Keratinocyte (primary cell): ENCODE data around the gene FAM162A. TPM values are rescaled to one million over a fixed set of nuclear protein-coding genes. Genes with fewer than 3 reads are reported as not detected.

Experiments
- DNase-seq: peaks from one replicate; pipeline ENCODE4 v3.0.0-alpha.2; 2011; ENCODE audit warnings: low read depth, missing footprints, low spot score
- FAIRE-seq: peaks from 2 replicates; lab custom pipeline; 2011; peaks lifted over from hg19 to GRCh38; lab: Jason Lieb, UNC
- H2AFZ ChIP-seq: 2 replicates; pipeline ENCODE4 v1.6.0; 2012; ENCODE audit warnings: low read length, control low read depth, inconsistent platforms; ENCODE audit not compliant: control insufficient read depth
- H3K27ac ChIP-seq: 2 replicates; pipeline ENCODE4 v1.5.1; 2011; ENCODE audit warnings: low read length; ENCODE audit not compliant: control insufficient read depth, insufficient read depth
- H3K27me3 ChIP-seq: 3 replicates; pipeline ENCODE4 v1.6.0; 2011; ENCODE audit warnings: low read length; ENCODE audit not compliant: control insufficient read depth, insufficient read depth; ENCODE audit errors: extremely low read depth
- H3K36me3 ChIP-seq, 2 experiments: 2 replicates in 1 of 2; 3 replicates in 1 of 2; pipeline ENCODE4 v1.5.1; 2011; ENCODE audit warnings: low read length in 2 of 2, mild to moderate bottlenecking in 1 of 2; ENCODE audit not compliant: control insufficient read depth in 2 of 2, insufficient read depth in 2 of 2; ENCODE audit errors: extremely low read depth in 1 of 2
- H3K4me1 ChIP-seq: 3 replicates; pipeline ENCODE4 v1.5.1; 2011; ENCODE audit warnings: low read length; ENCODE audit not compliant: control insufficient read depth, insufficient read depth; ENCODE audit errors: extremely low read depth
- H3K4me2 ChIP-seq: 3 replicates; pipeline ENCODE4 v1.6.0; 2011; ENCODE audit warnings: low read depth, low read length; ENCODE audit not compliant: control insufficient read depth, insufficient read depth; ENCODE audit errors: extremely low read depth
- H3K4me3 ChIP-seq, 3 experiments: fragments of 200-600 bp in 1 of 3; sonication (generic) in 1 of 3; 2 replicates in 2 of 3; 3 replicates in 1 of 3; pipeline ENCODE4 v1.5.1; 2011 to 2016; ENCODE audit warnings: low read length in 3 of 3, mild to moderate bottlenecking in 3 of 3, control low read depth in 2 of 3, inconsistent platforms in 1 of 3, low read depth in 1 of 3, mixed read lengths in 1 of 3, mixed run types in 1 of 3, moderate library complexity in 1 of 3; ENCODE audit not compliant: control insufficient read depth in 2 of 3, insufficient read depth in 2 of 3; ENCODE audit errors: extremely low read depth in 1 of 3
- H3K79me2 ChIP-seq: 2 replicates; pipeline ENCODE4 v1.6.0; 2012; ENCODE audit warnings: low read length; ENCODE audit not compliant: control insufficient read depth, insufficient read depth
- H3K9ac ChIP-seq: 3 replicates; pipeline ENCODE4 v1.6.0; 2011; ENCODE audit warnings: low read length; ENCODE audit not compliant: control insufficient read depth, insufficient read depth; ENCODE audit errors: extremely low read depth
- H3K9me1 ChIP-seq: 3 replicates; pipeline ENCODE4 v1.6.0; 2011; ENCODE audit warnings: low read length; ENCODE audit not compliant: control insufficient read depth, insufficient read depth; ENCODE audit errors: extremely low read depth
- H3K9me3 ChIP-seq: 2 replicates; pipeline ENCODE4 v1.5.1; 2012; ENCODE audit warnings: low read depth, low read length; ENCODE audit not compliant: control insufficient read depth
- H4K20me1 ChIP-seq: 3 replicates; pipeline ENCODE4 v1.6.0; 2011; ENCODE audit warnings: low read length; ENCODE audit not compliant: control insufficient read depth, insufficient read depth; ENCODE audit errors: extremely low read depth
- EZH2 ChIP-seq: IDR thresholded peaks from one replicate; pipeline ENCODE4 v1.6.1; 2012; ENCODE audit warnings: inconsistent platforms, mild to moderate bottlenecking, low read length, moderate library complexity
- dilution Hi-C: fragments of 300-500 bp; cut with MboI; formaldehyde crosslinking; loops from one replicate; pipeline ENCODE4 v1.7.0; 2020; ENCODE audit warnings: low sequenced_read_pairs; ENCODE audit not compliant: extremely low pct_ligation_motif_present
- polyA plus RNA-seq, 5 experiments: library from polyadenylated mRNA; depleted of rRNA in 3 of 5; stranded (reverse) in 3 of 5; stranded (forward) in 1 of 5; unstranded in 1 of 5; fragments of >200 nt; gene quantifications; 1 replicate in 1 of 5; 2 replicates in 3 of 5; 3 replicates in 1 of 5; pipeline versions ENCODE4 v1.2.1 to v1.2.3, GENCODE V29; 2011 to 2012; ENCODE audit warnings: missing spikeins in 2 of 5, low read depth in 1 of 5, low replicate concordance in 1 of 5
- TF ChIP-seq, protein P1 (sequence below), 3 experiments: IDR thresholded peaks in 1 of 3; conservative IDR thresholded peaks in 1 of 3; optimal IDR thresholded peaks in 1 of 3; 2 replicates in 2 of 3; 3 replicates in 1 of 3; pipeline versions ENCODE3 to v1.5.1; 2011; ENCODE audit warnings: low read length in 3 of 3, mild to moderate bottlenecking in 3 of 3, moderate library complexity in 2 of 3, control low read depth in 1 of 3, inconsistent platforms in 1 of 3; ENCODE audit not compliant: insufficient read depth in 2 of 3; ENCODE audit errors: extremely low read depth in 1 of 3

Gene FAM162A
- polyA plus RNA-seq, 1 donor (not counting 4 experiments of a cell fraction or from before 2014, with no cell fraction given) = 124 TPM

DNA sequence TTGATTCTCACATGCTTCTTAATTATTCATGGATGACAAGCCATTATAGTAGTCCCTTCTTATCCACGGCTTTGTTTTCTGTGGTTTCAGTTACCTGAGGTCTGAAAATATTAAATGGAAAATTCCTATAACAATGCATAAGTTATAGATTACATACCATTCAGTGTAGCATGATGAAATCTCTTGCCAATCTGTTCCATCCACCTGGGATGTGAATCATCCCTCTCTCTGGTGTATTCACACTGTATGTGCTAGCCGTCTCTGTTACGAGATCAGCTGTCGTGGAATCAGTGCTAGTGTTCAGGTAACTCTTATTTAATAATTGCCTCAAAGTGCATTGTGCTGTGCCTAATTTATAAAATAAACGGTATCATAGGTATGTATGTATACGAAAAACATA lies 26.7 kb downstream of the FAM162A start:
- no peaks in the 10 kb centered on the region for H3K9me1 ChIP-seq
- peaks cover 14% of the 10 kb centered on the region for H3K4me1 ChIP-seq
- DNase-seq = no peak
- no peak for FAIRE-seq
- H4K20me1 ChIP-seq = no peaks in the 10 kb centered on the region
- H3K79me2 ChIP-seq = peaks cover 22% of the 10 kb centered on the region
- H3K27me3 ChIP-seq = no peaks in the 10 kb centered on the region
- H3K9ac ChIP-seq = no peak overlapping the region
- H3K4me3 ChIP-seq = no peak overlapping the region
- peak overlapping the region; percentile 65 for H3K27ac ChIP-seq
- TF ChIP-seq, protein P1, sequence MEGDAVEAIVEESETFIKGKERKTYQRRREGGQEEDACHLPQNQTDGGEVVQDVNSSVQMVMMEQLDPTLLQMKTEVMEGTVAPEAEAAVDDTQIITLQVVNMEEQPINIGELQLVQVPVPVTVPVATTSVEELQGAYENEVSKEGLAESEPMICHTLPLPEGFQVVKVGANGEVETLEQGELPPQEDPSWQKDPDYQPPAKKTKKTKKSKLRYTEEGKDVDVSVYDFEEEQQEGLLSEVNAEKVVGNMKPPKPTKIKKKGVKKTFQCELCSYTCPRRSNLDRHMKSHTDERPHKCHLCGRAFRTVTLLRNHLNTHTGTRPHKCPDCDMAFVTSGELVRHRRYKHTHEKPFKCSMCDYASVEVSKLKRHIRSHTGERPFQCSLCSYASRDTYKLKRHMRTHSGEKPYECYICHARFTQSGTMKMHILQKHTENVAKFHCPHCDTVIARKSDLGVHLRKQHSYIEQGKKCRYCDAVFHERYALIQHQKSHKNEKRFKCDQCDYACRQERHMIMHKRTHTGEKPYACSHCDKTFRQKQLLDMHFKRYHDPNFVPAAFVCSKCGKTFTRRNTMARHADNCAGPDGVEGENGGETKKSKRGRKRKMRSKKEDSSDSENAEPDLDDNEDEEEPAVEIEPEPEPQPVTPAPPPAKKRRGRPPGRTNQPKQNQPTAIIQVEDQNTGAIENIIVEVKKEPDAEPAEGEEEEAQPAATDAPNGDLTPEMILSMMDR (optimal IDR thresholded peaks at IDR 0.05 in 1 of 3, IDR thresholded peaks at IDR 0.05 in 1 of 3, conservative IDR thresholded peaks at IDR 0.05 in 1 of 3; ENCODE audit: extremely low read depth in 1 of 3, insufficient read depth in 2 of 3, low read length in 3 of 3) = no peak
- no peak for TF ChIP-seq EZH2
- no peaks in the 10 kb centered on the region for H3K9me3 ChIP-seq
- H3K4me2 ChIP-seq = peak overlapping the region; percentile 28
- peaks cover 7 to 10% of the 10 kb centered on the region in 2 experiments for H3K36me3 ChIP-seq
- dilution Hi-C loops = no loop called here
- H2AFZ ChIP-seq = no peak overlapping the region

DNA sequence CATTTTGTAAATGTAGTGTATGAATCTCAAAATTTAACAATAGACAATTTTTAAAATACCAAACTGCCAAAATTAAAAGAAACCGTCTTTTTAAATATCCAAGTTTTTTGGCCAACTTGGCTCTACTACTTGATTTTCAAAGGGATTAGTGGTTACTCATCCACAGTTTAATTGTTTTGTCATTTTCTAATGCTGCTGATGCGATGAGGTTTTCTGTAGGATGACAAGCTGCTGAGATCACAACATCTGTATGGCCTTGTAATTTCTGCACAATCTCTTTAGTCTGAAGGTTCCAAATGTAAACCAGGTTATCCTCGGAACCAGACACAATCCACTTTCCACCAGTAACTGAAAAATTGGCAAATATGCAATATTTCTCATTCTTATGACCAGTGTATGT lies 30.4 kb downstream of the FAM162A start:
- H3K9ac ChIP-seq = no peak overlapping the region

More for the DNA sequence above, 30.4 kb downstream of the FAM162A start:
- Histone ChIP-seq H4K20me1 (no peaks in the 10 kb centered on the region), H2AFZ (no peak overlapping the region), H3K4me2 (peak overlapping the region; percentile 94), H3K27ac (no peak overlapping the region), H3K4me1 (peaks cover 22% of the 10 kb centered on the region), H3K79me2 (peaks cover 37% of the 10 kb centered on the region), H3K9me1 (no peaks in the 10 kb centered on the region), H3K36me3 (peaks cover 0 to 3% of the 10 kb centered on the region in 2 experiments), H3K4me3 (no peak overlapping the region), H3K27me3 (no peaks in the 10 kb centered on the region), H3K9me3 (no peaks in the 10 kb centered on the region)
- no peak for DNase-seq
- no peak for FAIRE-seq
- dilution Hi-C loops = no loop called here
- TF ChIP-seq, protein P1 (optimal IDR thresholded peaks at IDR 0.05 in 1 of 3, IDR thresholded peaks at IDR 0.05 in 1 of 3, conservative IDR thresholded peaks at IDR 0.05 in 1 of 3; ENCODE audit: extremely low read depth in 1 of 3, insufficient read depth in 2 of 3, low read length in 3 of 3) = no peak
- TF ChIP-seq EZH2 = no peak
